ENCODE results near the gene ASCC2. TPM values are rescaled to one million over a fixed set of nuclear protein-coding genes. Genes with fewer than 3 reads are reported as not detected.

The ASCC2 gene
- total and polyA plus RNA-seq, 2 donors (not counting 3 experiments of a cell fraction or from before 2014, with no cell fraction given) = 43.6 to 60.7 TPM

DNA sequence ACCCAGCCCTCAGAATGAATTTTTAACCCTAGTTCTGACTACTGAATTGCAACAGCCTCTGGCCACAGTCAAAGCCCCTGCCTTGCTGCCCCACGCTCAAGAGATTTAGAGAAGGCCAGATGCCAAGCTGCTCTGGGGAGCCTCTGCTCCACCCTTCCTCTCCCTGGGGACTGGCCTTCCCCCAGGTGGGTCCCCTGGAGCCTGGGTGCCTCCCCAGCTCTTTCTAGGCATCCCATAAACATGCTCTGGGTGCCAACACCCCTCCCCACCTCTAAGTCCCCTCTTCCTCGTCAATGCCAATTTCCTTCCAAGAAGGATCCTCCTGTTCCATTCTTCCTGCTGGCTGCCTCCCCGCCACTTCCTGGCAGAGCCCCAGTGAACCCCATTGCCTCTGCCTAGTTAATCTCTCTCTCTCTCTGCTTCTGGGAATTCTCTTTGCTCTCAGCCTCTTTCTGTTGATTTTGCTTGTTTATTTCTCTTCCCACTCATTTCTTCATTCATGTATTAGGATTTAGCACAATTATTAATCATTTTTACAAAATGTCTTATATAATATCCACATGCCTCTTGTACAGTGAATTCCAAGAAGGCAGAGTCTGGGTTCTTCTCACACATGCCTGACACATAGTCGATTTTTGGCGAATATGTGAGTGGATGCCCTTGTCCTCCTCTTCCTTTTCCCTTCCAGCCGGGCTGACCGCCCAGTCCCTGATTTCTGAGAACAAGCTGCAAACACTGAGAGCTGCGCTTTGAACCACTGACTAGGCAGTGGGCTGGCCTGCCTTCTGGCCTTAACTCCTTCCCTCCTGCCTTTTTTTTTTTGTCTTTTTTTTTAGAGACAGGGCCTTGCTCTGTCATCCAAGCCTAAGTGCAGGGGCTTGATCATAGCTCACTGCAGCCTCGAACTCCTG is 53.4 kb downstream of the ASCC2 start:
- Histone ChIP-seq H3K27me3 (ENCODE audit: control insufficient read depth in 2 of 2, insufficient read depth in 2 of 2, low read length in 2 of 2) (no peaks in the 10 kb centered on the region), H3K4me2 (ENCODE audit: insufficient read depth, low read length) (no peak overlapping the region), H3K4me1 (ENCODE audit: control insufficient read depth, extremely low read depth, insufficient read depth, low read length) (peaks cover 9% of the 10 kb centered on the region), H3K36me3 (ENCODE audit: control insufficient read depth in 2 of 2, extremely low read depth in 1 of 2, insufficient read depth in 2 of 2, low read length in 2 of 2) (peaks cover 4 to 15% of the 10 kb centered on the region in 2 experiments), H3K9ac (replicated peaks; ENCODE audit: extremely low read depth, insufficient read depth, low read length) (no peak overlapping the region), H3K9me3 (replicated peaks; ENCODE audit: control insufficient read depth, insufficient read depth, low read length) (no peaks in the 10 kb centered on the region), H3K27ac (ENCODE audit: insufficient read depth, low read depth, low read length) (no peak overlapping the region), H2AFZ (ENCODE audit: low read depth, low read length) (no peak overlapping the region), H4K20me1 (replicated peaks; ENCODE audit: control insufficient read depth, extremely low read depth, insufficient read depth, low read length) (no peaks in the 10 kb centered on the region), H3K79me2 (ENCODE audit: control insufficient read depth, insufficient read depth, low read length) (no peaks in the 10 kb centered on the region), H3K4me3 (replicated peaks in 1 of 3; ENCODE audit: insufficient read depth in 1 of 3, low read depth in 1 of 3, low read length in 3 of 3) (no peak overlapping the region), H3K9me1 (replicated peaks; ENCODE audit: control insufficient read depth, extremely low read depth, insufficient read depth, low read length) (no peaks in the 10 kb centered on the region)
- CTCF ChIA-PET = interaction anchor here (1.5 kb wide), 1 partner anchor 304 kb away, joined by 4 read pairs; no protein-coding TSS in a partner anchor
- intact Hi-C loops (cut with micrococcal nuclease) (no loop called here), dilution Hi-C loops (cut with MboI; ENCODE audit: extremely low pct_ligation_motif_present, low sequenced_read_pairs) (no loop called here)
- no peak for FAIRE-seq
- TF ChIP-seq, protein P1, sequence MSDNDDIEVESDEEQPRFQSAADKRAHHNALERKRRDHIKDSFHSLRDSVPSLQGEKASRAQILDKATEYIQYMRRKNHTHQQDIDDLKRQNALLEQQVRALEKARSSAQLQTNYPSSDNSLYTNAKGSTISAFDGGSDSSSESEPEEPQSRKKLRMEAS (IDR thresholded peaks at IDR 0.05; ENCODE audit: insufficient read depth, insufficient read length) = no peak
- TF ChIP-seq JUN (IDR thresholded peaks at IDR 0.05; ENCODE audit: borderline replicate concordance, insufficient read depth, insufficient read length, low read depth) = no peak
- no peak for TF ChIP-seq FOS (IDR thresholded peaks at IDR 0.05; ENCODE audit: borderline replicate concordance, insufficient read depth, low read length)
- TF ChIP-seq POLR2AphosphoS5 (IDR thresholded peaks at IDR 0.05; ENCODE audit: insufficient read depth, low read depth, low read length) = no peak
- TF ChIP-seq POLR2A (IDR thresholded peaks at IDR 0.05; ENCODE audit: low read depth, low read length) = no peak
- no peak for TF ChIP-seq MYC (IDR thresholded peaks at IDR 0.05; ENCODE audit: low read depth, low read length)
- TF ChIP-seq GATA2 (IDR thresholded peaks at IDR 0.05; ENCODE audit: insufficient read depth, insufficient read length, low read depth, low read length) = no peak
- TF ChIP-seq, protein P2, sequence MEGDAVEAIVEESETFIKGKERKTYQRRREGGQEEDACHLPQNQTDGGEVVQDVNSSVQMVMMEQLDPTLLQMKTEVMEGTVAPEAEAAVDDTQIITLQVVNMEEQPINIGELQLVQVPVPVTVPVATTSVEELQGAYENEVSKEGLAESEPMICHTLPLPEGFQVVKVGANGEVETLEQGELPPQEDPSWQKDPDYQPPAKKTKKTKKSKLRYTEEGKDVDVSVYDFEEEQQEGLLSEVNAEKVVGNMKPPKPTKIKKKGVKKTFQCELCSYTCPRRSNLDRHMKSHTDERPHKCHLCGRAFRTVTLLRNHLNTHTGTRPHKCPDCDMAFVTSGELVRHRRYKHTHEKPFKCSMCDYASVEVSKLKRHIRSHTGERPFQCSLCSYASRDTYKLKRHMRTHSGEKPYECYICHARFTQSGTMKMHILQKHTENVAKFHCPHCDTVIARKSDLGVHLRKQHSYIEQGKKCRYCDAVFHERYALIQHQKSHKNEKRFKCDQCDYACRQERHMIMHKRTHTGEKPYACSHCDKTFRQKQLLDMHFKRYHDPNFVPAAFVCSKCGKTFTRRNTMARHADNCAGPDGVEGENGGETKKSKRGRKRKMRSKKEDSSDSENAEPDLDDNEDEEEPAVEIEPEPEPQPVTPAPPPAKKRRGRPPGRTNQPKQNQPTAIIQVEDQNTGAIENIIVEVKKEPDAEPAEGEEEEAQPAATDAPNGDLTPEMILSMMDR (IDR thresholded peaks at IDR 0.05; ENCODE audit: extremely low read depth in 1 of 2, insufficient read depth in 1 of 2, low read depth in 1 of 2, low read length in 2 of 2) = no peak
- no peak for TF ChIP-seq EZH2 (IDR thresholded peaks at IDR 0.05; ENCODE audit: borderline replicate concordance, low read depth, low read length, severe bottlenecking)
- no peak for DNase-seq (ENCODE audit: low read depth, low spot score)
- POLR2A ChIA-PET = no interaction called here
- no TSS peak for BruUV-seq (replicated peaks)

Data from endothelial cell of umbilical vein (primary cell).